Astrocyte (in vitro differentiated cells and primary cell): ENCODE data around the gene SCFD1.

ENCODE experiments used
- EZH2 ChIP-seq: IDR thresholded peaks from 2 replicates; pipeline ENCODE4 v1.6.1; 2012; ENCODE audit warnings: mild to moderate bottlenecking, low read length, inconsistent platforms; ENCODE audit not compliant: insufficient read depth
- TF ChIP-seq, protein P1 (sequence below): IDR thresholded peaks from 2 replicates; pipeline ENCODE4 v1.5.1; 2011; ENCODE audit warnings: low read depth, mild to moderate bottlenecking, inconsistent platforms, low read length, moderate library complexity; ENCODE audit not compliant: insufficient read depth

GRCh38 chr14:30597504-30597903 lies 24.6 kb upstream of the SCFD1 start:
- TF ChIP-seq EZH2 = no peak
- TF ChIP-seq, protein P1, sequence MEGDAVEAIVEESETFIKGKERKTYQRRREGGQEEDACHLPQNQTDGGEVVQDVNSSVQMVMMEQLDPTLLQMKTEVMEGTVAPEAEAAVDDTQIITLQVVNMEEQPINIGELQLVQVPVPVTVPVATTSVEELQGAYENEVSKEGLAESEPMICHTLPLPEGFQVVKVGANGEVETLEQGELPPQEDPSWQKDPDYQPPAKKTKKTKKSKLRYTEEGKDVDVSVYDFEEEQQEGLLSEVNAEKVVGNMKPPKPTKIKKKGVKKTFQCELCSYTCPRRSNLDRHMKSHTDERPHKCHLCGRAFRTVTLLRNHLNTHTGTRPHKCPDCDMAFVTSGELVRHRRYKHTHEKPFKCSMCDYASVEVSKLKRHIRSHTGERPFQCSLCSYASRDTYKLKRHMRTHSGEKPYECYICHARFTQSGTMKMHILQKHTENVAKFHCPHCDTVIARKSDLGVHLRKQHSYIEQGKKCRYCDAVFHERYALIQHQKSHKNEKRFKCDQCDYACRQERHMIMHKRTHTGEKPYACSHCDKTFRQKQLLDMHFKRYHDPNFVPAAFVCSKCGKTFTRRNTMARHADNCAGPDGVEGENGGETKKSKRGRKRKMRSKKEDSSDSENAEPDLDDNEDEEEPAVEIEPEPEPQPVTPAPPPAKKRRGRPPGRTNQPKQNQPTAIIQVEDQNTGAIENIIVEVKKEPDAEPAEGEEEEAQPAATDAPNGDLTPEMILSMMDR = no peak
